Liver (tissue), 3 donors: ENCODE measurements around the gene LRRFIP1.

Experiments used
- EGR1 ChIP-seq, 2 donors: IDR thresholded peaks; 2 replicates each; pipeline ENCODE4 v1.6.1; 2016 to 2018; ENCODE audit warnings: antibody characterized with exemption in 2 of 2, low read depth in 2 of 2
- GABPA ChIP-seq, 2 donors: IDR thresholded peaks in 1 of 2; conservative IDR thresholded peaks in 1 of 2; 2 replicates each; pipeline ENCODE4 v1.6.1; 2016; ENCODE audit warnings: antibody characterized with exemption in 2 of 2, mild to moderate bottlenecking in 1 of 2, moderate library complexity in 1 of 2
- JUND ChIP-seq, 2 donors: IDR thresholded peaks; 2 replicates each; pipeline ENCODE4 v1.6.1; 2016; ENCODE audit warnings: antibody characterized with exemption in 2 of 2
- RAD21 ChIP-seq, 2 donors: IDR thresholded peaks; 2 replicates each; pipeline ENCODE4 v1.6.1; 2016; ENCODE audit warnings: antibody characterized with exemption in 2 of 2, mild to moderate bottlenecking in 2 of 2
- SP1 ChIP-seq: IDR thresholded peaks from 2 replicates; pipeline ENCODE4 v1.6.1; 2018; ENCODE audit warnings: antibody characterized with exemption, mild to moderate bottlenecking
- TAF1 ChIP-seq: conservative IDR thresholded peaks from 2 replicates; pipeline ENCODE4 v1.6.1; 2016; ENCODE audit warnings: antibody characterized with exemption, mild to moderate bottlenecking
- TF ChIP-seq, protein P1 (sequence below): IDR thresholded peaks from 2 replicates; pipeline ENCODE4 v1.6.1; 2016; ENCODE audit warnings: antibody characterized with exemption
- TF ChIP-seq, protein P2 (sequence below): IDR thresholded peaks from 2 replicates; pipeline ENCODE4 v1.6.1; 2016; ENCODE audit warnings: antibody characterized with exemption
- TF ChIP-seq, protein P3 (sequence below): fragments of 150-350 bp; IDR thresholded peaks from 2 replicates; pipeline ENCODE4 v1.5.1; 2017; ENCODE audit warnings: improper control_type of control experiment, low read depth, low read length; ENCODE audit not compliant: missing input control
- TF ChIP-seq, protein P4 (sequence below): IDR thresholded peaks from 2 replicates; pipeline ENCODE4 v1.6.1; 2016; ENCODE audit warnings: antibody characterized with exemption, mild to moderate bottlenecking
- donor health status: healthy.
- donor health status: healthy.

- TF ChIP-seq, protein P1, sequence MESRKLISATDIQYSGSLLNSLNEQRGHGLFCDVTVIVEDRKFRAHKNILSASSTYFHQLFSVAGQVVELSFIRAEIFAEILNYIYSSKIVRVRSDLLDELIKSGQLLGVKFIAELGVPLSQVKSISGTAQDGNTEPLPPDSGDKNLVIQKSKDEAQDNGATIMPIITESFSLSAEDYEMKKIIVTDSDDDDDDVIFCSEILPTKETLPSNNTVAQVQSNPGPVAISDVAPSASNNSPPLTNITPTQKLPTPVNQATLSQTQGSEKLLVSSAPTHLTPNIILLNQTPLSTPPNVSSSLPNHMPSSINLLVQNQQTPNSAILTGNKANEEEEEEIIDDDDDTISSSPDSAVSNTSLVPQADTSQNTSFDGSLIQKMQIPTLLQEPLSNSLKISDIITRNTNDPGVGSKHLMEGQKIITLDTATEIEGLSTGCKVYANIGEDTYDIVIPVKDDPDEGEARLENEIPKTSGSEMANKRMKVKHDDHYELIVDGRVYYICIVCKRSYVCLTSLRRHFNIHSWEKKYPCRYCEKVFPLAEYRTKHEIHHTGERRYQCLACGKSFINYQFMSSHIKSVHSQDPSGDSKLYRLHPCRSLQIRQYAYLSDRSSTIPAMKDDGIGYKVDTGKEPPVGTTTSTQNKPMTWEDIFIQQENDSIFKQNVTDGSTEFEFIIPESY: no peak
- no peak for TF ChIP-seq TAF1
- TF ChIP-seq, protein P2, sequence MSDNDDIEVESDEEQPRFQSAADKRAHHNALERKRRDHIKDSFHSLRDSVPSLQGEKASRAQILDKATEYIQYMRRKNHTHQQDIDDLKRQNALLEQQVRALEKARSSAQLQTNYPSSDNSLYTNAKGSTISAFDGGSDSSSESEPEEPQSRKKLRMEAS: no peak
- TF ChIP-seq, protein P3, sequence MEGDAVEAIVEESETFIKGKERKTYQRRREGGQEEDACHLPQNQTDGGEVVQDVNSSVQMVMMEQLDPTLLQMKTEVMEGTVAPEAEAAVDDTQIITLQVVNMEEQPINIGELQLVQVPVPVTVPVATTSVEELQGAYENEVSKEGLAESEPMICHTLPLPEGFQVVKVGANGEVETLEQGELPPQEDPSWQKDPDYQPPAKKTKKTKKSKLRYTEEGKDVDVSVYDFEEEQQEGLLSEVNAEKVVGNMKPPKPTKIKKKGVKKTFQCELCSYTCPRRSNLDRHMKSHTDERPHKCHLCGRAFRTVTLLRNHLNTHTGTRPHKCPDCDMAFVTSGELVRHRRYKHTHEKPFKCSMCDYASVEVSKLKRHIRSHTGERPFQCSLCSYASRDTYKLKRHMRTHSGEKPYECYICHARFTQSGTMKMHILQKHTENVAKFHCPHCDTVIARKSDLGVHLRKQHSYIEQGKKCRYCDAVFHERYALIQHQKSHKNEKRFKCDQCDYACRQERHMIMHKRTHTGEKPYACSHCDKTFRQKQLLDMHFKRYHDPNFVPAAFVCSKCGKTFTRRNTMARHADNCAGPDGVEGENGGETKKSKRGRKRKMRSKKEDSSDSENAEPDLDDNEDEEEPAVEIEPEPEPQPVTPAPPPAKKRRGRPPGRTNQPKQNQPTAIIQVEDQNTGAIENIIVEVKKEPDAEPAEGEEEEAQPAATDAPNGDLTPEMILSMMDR: no peak
- TF ChIP-seq RAD21 (IDR thresholded peaks at IDR 0.05): no peak
- no peak for TF ChIP-seq JUND (IDR thresholded peaks at IDR 0.05)
- no peak for TF ChIP-seq GABPA (IDR thresholded peaks at IDR 0.05 in 1 of 2, conservative IDR thresholded peaks at IDR 0.05 in 1 of 2)
- TF ChIP-seq, protein P4, sequence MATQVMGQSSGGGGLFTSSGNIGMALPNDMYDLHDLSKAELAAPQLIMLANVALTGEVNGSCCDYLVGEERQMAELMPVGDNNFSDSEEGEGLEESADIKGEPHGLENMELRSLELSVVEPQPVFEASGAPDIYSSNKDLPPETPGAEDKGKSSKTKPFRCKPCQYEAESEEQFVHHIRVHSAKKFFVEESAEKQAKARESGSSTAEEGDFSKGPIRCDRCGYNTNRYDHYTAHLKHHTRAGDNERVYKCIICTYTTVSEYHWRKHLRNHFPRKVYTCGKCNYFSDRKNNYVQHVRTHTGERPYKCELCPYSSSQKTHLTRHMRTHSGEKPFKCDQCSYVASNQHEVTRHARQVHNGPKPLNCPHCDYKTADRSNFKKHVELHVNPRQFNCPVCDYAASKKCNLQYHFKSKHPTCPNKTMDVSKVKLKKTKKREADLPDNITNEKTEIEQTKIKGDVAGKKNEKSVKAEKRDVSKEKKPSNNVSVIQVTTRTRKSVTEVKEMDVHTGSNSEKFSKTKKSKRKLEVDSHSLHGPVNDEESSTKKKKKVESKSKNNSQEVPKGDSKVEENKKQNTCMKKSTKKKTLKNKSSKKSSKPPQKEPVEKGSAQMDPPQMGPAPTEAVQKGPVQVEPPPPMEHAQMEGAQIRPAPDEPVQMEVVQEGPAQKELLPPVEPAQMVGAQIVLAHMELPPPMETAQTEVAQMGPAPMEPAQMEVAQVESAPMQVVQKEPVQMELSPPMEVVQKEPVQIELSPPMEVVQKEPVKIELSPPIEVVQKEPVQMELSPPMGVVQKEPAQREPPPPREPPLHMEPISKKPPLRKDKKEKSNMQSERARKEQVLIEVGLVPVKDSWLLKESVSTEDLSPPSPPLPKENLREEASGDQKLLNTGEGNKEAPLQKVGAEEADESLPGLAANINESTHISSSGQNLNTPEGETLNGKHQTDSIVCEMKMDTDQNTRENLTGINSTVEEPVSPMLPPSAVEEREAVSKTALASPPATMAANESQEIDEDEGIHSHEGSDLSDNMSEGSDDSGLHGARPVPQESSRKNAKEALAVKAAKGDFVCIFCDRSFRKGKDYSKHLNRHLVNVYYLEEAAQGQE: no peak
- no peak for TF ChIP-seq SP1
- no peak for TF ChIP-seq EGR1 (IDR thresholded peaks at IDR 0.05; ENCODE audit: low read depth in 2 of 2)
Measured at GRCh38 chr2:237615631-237616249, 11.6 kb upstream of the LRRFIP1 start.
